Mucosa of stomach (tissue), 1 donor: ENCODE results near the gene DAND5.
"Not testable (repeated sequence)": the region's sequence is repeated elsewhere in the genome, so short reads cannot be mapped to it uniquely, and the experiment has no call there.

Experiments used
- H3K27me3 ChIP-seq: one replicate; pipeline ENCODE4 v1.7.0; 2013; ENCODE audit warnings: mild to moderate bottlenecking, low read length; ENCODE audit not compliant: control insufficient read depth, insufficient read depth
- H3K36me3 ChIP-seq: one replicate; pipeline ENCODE4 v1.7.0; 2013; ENCODE audit warnings: low read length; ENCODE audit not compliant: control insufficient read depth, insufficient read depth
- H3K4me1 ChIP-seq: one replicate; pipeline ENCODE4 v1.7.0; 2013; ENCODE audit warnings: mild to moderate bottlenecking, low read length; ENCODE audit not compliant: control insufficient read depth, insufficient read depth
- H3K4me3 ChIP-seq: one replicate; pipeline ENCODE4 v1.7.0; 2013; ENCODE audit warnings: low read length
- H3K9ac ChIP-seq: one replicate; pipeline ENCODE4 v1.7.0; 2013; ENCODE audit warnings: mild to moderate bottlenecking, low read length, moderate library complexity
- H3K9me3 ChIP-seq: one replicate; pipeline ENCODE4 v1.7.0; 2013; ENCODE audit warnings: mild to moderate bottlenecking, low read length, moderate library complexity; ENCODE audit not compliant: control insufficient read depth
- donor health status: Pancreatic carcinoma.

The DAND5 gene

GRCh38 chr19:12948612-12949362 is 20.6 kb upstream of the DAND5 start:
- no peaks in the 10 kb centered on the region for H3K9me3 ChIP-seq
- H3K36me3 ChIP-seq, result peaks cover 15% of the 10 kb centered on the region
- no peaks in the 10 kb centered on the region for H3K27me3 ChIP-seq
- H3K4me1 ChIP-seq, result peaks cover 20% of the 10 kb centered on the region
- H3K4me3 ChIP-seq, result no peak overlapping the region
- no peak overlapping the region for H3K9ac ChIP-seq

- H3K9me3 ChIP-seq, result no peaks in the 10 kb centered on the region
- H3K9ac ChIP-seq, result no peak overlapping the region
- no peak overlapping the region for H3K4me3 ChIP-seq
- H3K36me3 ChIP-seq, result peaks cover 15% of the 10 kb centered on the region
- H3K27me3 ChIP-seq, result no peaks in the 10 kb centered on the region
- H3K4me1 ChIP-seq, result peaks cover 26% of the 10 kb centered on the region
Measured at GRCh38 chr19:12949363-12950283, 19.8 kb upstream of the DAND5 start.

GRCh38 chr19:12952050-12952449 is 17.3 kb upstream of the DAND5 start:
- not testable (repeated sequence) for H3K27me3 ChIP-seq, H3K4me3 ChIP-seq, H3K9me3 ChIP-seq, H3K9ac ChIP-seq
- peaks cover 15% of the 10 kb centered on the region for H3K36me3 ChIP-seq
- peaks cover 25% of the 10 kb centered on the region for H3K4me1 ChIP-seq

GRCh38 chr19:12952488-12953137 is 16.8 kb upstream of the DAND5 start:
- peaks cover 19% of the 10 kb centered on the region for H3K4me1 ChIP-seq
- no peak overlapping the region for H3K9ac ChIP-seq
- H3K9me3 ChIP-seq, result no peaks in the 10 kb centered on the region
- H3K4me3 ChIP-seq, result no peak overlapping the region
- peaks cover 15% of the 10 kb centered on the region for H3K36me3 ChIP-seq
- no peaks in the 10 kb centered on the region for H3K27me3 ChIP-seq

- H3K9me3 ChIP-seq, result no peaks in the 10 kb centered on the region
Measured at GRCh38 chr19:12953138-12953798, 16.1 kb upstream of the DAND5 start.

GRCh38 chr19:12953799-12954611 is 15.4 kb upstream of the DAND5 start:
- Histone ChIP-seq H3K9me3 (no peaks in the 10 kb centered on the region), H3K9ac (no peak overlapping the region), H3K27me3 (no peaks in the 10 kb centered on the region), H3K4me1 (peaks cover 14% of the 10 kb centered on the region), H3K36me3 (peaks cover 11% of the 10 kb centered on the region), H3K4me3 (no peak overlapping the region)

More at GRCh38 chr19:12953138-12953798, 16.1 kb upstream of the DAND5 start:
- H3K4me3 ChIP-seq, result no peak overlapping the region
- no peaks in the 10 kb centered on the region for H3K27me3 ChIP-seq
- peaks cover 15% of the 10 kb centered on the region for H3K36me3 ChIP-seq
- peaks cover 14% of the 10 kb centered on the region for H3K4me1 ChIP-seq
- no peak overlapping the region for H3K9ac ChIP-seq

- H3K4me3 ChIP-seq, result no peak overlapping the region
- no peak overlapping the region for H3K9ac ChIP-seq
- H3K27me3 ChIP-seq, result no peaks in the 10 kb centered on the region
- H3K4me1 ChIP-seq, result peaks cover 14% of the 10 kb centered on the region
- no peaks in the 10 kb centered on the region for H3K9me3 ChIP-seq
- peaks cover 6% of the 10 kb centered on the region for H3K36me3 ChIP-seq
Measured at GRCh38 chr19:12954612-12954962, 14.8 kb upstream of the DAND5 start.

- peaks cover 14% of the 10 kb centered on the region for H3K4me1 ChIP-seq
- H3K4me3 ChIP-seq, H3K27me3 ChIP-seq, H3K9ac ChIP-seq, H3K9me3 ChIP-seq, H3K36me3 ChIP-seq: not testable (repeated sequence)
Measured at GRCh38 chr19:12955575-12955974, 13.8 kb upstream of the DAND5 start.

- H3K4me3 ChIP-seq, result no peak overlapping the region
- no peaks in the 10 kb centered on the region for H3K9me3 ChIP-seq
- H3K36me3 ChIP-seq, result no peaks in the 10 kb centered on the region
- peak overlapping the region; percentile 55 for H3K9ac ChIP-seq
- no peaks in the 10 kb centered on the region for H3K27me3 ChIP-seq
- H3K4me1 ChIP-seq, result peaks cover 14% of the 10 kb centered on the region
Measured at GRCh38 chr19:12955996-12956395, 13.4 kb upstream of the DAND5 start.

GRCh38 chr19:12956446-12957388 is 12.7 kb upstream of the DAND5 start, which contains the start of gene GADD45GIP1:
TSS of gene GADD45GIP1 (minus strand) at chr19:12957223. CDS start at chr19:12957212, 11 bp downstream.
- Histone ChIP-seq H3K9ac (peak within 1 kb of the TSS; percentile 55), H3K9me3 (no peaks in the 10 kb centered on the region), H3K4me3 (no peak within 1 kb of the TSS), H3K36me3 (no peaks in the 10 kb centered on the region), H3K4me1 (peaks cover 14% of the 10 kb centered on the region), H3K27me3 (no peaks in the 10 kb centered on the region)
